ENCODE results near the gene L3MBTL4.

DNA sequence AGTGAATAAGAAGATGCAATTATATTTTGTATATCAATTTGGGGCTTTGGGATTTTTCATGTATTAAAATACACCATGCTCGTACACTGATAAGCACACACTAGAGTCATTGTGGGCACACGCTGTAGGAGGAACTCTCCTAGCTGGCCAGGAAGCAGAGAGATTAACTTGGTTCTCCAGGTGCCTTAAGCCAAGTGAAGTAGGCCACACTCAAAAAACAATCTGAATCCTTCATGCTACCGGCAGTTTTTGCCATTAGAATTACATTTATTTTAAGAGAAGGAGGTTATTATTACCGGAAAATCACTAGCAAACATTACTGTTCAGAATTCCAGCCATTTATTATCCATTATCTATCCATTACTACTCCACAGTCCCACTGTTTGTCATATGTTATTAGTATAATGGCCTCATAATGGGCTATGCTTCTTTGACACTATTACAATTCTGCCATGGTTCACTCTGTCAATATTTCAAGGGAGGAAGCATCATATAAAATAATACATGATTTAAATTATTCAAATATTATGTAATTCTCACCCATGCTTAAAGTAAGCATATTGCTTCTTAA is 214.4 kb downstream of the L3MBTL4 start:
- TF ChIP-seq POLR2A (IDR thresholded peaks at IDR 0.05): no peak
- TF ChIP-seq, protein P1, sequence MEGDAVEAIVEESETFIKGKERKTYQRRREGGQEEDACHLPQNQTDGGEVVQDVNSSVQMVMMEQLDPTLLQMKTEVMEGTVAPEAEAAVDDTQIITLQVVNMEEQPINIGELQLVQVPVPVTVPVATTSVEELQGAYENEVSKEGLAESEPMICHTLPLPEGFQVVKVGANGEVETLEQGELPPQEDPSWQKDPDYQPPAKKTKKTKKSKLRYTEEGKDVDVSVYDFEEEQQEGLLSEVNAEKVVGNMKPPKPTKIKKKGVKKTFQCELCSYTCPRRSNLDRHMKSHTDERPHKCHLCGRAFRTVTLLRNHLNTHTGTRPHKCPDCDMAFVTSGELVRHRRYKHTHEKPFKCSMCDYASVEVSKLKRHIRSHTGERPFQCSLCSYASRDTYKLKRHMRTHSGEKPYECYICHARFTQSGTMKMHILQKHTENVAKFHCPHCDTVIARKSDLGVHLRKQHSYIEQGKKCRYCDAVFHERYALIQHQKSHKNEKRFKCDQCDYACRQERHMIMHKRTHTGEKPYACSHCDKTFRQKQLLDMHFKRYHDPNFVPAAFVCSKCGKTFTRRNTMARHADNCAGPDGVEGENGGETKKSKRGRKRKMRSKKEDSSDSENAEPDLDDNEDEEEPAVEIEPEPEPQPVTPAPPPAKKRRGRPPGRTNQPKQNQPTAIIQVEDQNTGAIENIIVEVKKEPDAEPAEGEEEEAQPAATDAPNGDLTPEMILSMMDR (IDR thresholded peaks at IDR 0.05): no peak
